ENCODE results near the gene CHPF2. TPM values are rescaled to one million over a fixed set of nuclear protein-coding genes. Genes with fewer than 3 reads are reported as not detected.

Gene CHPF2, protein sequence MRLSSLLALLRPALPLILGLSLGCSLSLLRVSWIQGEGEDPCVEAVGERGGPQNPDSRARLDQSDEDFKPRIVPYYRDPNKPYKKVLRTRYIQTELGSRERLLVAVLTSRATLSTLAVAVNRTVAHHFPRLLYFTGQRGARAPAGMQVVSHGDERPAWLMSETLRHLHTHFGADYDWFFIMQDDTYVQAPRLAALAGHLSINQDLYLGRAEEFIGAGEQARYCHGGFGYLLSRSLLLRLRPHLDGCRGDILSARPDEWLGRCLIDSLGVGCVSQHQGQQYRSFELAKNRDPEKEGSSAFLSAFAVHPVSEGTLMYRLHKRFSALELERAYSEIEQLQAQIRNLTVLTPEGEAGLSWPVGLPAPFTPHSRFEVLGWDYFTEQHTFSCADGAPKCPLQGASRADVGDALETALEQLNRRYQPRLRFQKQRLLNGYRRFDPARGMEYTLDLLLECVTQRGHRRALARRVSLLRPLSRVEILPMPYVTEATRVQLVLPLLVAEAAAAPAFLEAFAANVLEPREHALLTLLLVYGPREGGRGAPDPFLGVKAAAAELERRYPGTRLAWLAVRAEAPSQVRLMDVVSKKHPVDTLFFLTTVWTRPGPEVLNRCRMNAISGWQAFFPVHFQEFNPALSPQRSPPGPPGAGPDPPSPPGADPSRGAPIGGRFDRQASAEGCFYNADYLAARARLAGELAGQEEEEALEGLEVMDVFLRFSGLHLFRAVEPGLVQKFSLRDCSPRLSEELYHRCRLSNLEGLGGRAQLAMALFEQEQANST
- polyA plus RNA-seq (ENCODE audit: insufficient read length in 3 of 3) = 10 to 100 TPM; 20.3 to 28.1 (median 25.9) TPM
- long read RNA-seq, donor 1, partial matches to known transcripts = 0 of 1 reads
- long read RNA-seq, donor 1, other reads (novel, unspliced or antisense) = 0 of 1 reads
- long read RNA-seq, donor 2, partial matches to known transcripts = 0 of 1 reads
- long read RNA-seq, donor 2, other reads (novel, unspliced or antisense) = 0 of 1 reads
- long read RNA-seq, donor 3, partial matches to known transcripts = 0 of 3 reads
- long read RNA-seq, donor 3, other reads (novel, unspliced or antisense) = 0 of 3 reads
- long read RNA-seq, donor 4, partial matches to known transcripts = 5 of 7 reads
- long read RNA-seq, donor 4, other reads (novel, unspliced or antisense) = 0 of 7 reads
- long read RNA-seq, donor 5 = 0 reads
- long read RNA-seq, donor 6, partial matches to known transcripts = 0 of 4 reads
- long read RNA-seq, donor 6, other reads (novel, unspliced or antisense) = 0 of 4 reads
- long read RNA-seq, donor 7, partial matches to known transcripts = 0 of 1 reads
- long read RNA-seq, donor 7, other reads (novel, unspliced or antisense) = 0 of 1 reads
- long read RNA-seq, donor 8 = 0 reads
- long read RNA-seq, donor 9, partial matches to known transcripts = 0 of 2 reads
- long read RNA-seq, donor 9, other reads (novel, unspliced or antisense) = 0 of 2 reads
- long read RNA-seq, donor 10, partial matches to known transcripts = 0 of 3 reads
- long read RNA-seq, donor 10, other reads (novel, unspliced or antisense) = 0 of 3 reads
- long read RNA-seq, donor 11, partial matches to known transcripts = 0 of 4 reads
- long read RNA-seq, donor 11, other reads (novel, unspliced or antisense) = 0 of 4 reads
- long read RNA-seq, donor 12 = 0 reads
- long read RNA-seq, donor 13 = 0 reads
- long read RNA-seq, donor 14, transcript CHPF2-201 (4 exons, 3,978 nt) = major isoform, 6 of 7 reads
- long read RNA-seq, donor 14, partial matches to known transcripts = 0 of 7 reads
- long read RNA-seq, donor 14, other reads (novel, unspliced or antisense) = 0 of 7 reads
- long read RNA-seq, donor 15, partial matches to known transcripts = 0 of 1 reads
- long read RNA-seq, donor 15, other reads (novel, unspliced or antisense) = 0 of 1 reads
- long read RNA-seq, donor 16, transcript CHPF2-201 (4 exons, 3,978 nt) = major isoform, 10 of 18 reads
- long read RNA-seq, donor 16, partial matches to known transcripts = 8 of 18 reads
- long read RNA-seq, donor 16, other reads (novel, unspliced or antisense) = 0 of 18 reads

DNA sequence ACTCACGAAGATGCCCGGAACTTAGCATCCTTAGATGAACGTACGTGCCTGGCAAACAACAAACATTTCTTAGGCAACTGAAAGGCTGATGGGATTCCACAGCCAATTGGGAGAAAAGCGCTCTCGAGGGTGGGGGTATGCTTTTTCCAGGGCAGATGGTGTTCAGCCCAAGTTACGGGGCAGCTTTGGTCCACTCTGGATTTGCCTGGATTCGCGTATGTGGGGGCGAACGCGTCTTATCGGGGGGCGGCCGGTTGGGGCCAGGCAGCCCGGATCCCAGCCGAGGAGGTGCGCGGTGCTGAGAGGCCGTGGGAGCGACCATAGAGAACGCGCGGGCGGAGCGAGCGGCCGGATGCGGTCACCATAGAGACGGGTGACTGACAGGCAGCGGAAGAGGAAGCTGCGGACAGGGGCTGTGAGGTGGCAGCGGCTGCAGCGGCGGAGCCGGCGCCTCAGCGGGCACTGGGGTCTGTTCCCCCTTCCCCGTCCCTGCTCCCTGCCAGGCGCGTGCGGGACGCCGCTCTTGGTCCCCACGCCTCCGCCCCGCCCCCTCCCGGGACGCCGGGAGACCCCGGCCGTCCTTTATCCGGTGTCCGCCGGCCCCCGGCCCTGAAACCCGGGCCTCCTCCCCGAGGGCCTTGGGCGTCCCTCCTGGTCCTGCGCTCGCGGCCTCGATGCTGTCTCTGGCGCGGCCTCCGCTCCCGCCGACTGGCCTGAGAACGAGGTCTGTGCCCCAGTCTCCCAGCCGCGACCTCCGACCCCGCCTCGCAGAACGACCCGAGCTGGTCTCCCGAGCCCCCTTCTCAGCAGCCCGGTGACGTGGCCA is at the start of gene CHPF2:
CHPF2 (plus strand) TSS at position 393 of the 826 bp plus-strand sequence. CDS start 1,529 bp downstream, outside the sequence.
- DNase-seq (ENCODE audit: extremely low read depth in 1 of 11, low read depth in 9 of 11, low spot score in 4 of 11) = peak in 7 of 11 donors; percentile 77 to 86 (median 79)

DNA sequence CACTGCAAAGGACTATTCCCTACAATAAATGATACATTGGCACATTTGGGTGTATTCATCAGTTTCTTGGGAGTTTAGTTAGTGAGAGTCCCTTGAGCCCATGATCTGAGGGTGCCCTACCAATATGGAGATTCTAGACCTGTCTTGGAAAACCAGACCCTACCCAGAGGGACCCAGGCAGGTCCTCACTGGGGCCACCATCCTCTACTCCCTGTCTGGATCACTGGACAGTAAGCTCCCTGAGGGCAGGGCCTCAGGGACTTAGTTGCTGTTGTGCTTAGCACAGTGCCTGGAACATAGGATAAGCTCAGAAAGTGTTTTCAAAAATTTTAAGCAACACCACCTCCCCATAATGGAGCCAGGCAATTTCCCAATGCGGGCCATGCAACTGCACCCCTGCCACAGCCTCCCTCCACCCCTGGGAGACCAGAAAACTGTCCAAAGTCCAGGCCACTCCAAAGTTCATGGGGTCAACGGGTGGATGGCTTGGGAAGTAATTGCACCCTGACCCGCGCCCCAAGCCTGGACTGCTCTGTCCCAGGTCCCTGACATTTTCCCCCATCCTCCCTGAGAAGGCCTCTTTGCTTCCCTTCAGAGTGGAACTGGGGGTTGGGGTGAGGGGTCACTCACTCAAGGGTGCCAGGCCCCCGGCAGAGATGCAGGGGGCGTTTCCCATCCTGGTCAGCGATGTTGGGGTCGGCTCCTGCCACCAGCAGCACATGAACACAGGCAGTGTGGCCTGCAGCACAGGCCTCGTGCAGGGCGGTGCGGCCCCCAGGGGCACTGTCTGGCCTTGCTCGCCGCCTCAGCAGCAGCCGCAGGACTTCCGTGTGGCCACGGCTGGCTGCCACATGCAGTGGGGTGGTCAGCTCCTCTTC is 46.3 kb upstream of the CHPF2 start:
- no peak for DNase-seq (ENCODE audit: extremely low read depth in 1 of 11, low read depth in 9 of 11, low spot score in 4 of 11)

DNA sequence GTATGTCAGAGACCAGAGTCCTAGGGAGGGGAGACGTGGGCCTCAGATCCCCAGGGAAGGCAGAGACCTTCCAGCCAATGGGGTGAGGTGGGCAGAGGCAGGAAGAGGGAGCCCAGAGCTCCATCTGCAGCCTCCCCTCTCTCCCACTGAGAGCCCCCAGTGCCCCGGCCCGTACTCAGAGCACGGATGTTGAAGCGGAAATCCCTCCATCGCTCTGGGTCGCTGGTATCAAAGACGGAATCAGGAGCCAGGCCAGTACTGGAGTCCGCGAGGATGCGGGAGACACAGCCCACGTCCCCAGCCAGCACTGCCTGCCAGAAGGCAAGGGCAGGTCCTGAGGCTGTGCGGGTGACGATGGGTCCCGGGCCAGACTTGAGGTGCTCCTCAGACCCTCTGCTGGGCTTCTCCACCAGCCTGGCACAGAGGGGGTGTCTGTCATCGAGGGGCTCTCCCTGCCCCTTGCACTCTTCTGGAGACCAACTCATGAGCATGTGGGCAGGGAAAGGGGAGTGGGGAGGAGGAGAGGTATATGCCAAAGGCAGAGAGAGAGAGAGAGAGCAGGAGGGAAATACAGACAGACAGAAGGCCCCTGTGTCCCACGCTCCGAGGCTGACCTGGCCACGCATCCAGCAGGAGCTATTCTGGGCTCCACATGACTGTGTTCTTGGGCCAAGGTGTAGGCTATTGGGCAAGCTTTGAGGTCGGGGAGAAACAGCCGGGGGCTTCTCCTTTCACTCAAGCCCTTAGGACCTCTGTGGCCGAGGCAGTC is 45.5 kb upstream of the CHPF2 start, which contains the start of gene ASB10:
ASB10 (minus strand) TSS at position 611 of the 769 bp plus-strand sequence; CDS start at position 491, 120 bp downstream.
- DNase-seq (ENCODE audit: extremely low read depth in 1 of 11, low read depth in 9 of 11, low spot score in 4 of 11) = no peak

DNA sequence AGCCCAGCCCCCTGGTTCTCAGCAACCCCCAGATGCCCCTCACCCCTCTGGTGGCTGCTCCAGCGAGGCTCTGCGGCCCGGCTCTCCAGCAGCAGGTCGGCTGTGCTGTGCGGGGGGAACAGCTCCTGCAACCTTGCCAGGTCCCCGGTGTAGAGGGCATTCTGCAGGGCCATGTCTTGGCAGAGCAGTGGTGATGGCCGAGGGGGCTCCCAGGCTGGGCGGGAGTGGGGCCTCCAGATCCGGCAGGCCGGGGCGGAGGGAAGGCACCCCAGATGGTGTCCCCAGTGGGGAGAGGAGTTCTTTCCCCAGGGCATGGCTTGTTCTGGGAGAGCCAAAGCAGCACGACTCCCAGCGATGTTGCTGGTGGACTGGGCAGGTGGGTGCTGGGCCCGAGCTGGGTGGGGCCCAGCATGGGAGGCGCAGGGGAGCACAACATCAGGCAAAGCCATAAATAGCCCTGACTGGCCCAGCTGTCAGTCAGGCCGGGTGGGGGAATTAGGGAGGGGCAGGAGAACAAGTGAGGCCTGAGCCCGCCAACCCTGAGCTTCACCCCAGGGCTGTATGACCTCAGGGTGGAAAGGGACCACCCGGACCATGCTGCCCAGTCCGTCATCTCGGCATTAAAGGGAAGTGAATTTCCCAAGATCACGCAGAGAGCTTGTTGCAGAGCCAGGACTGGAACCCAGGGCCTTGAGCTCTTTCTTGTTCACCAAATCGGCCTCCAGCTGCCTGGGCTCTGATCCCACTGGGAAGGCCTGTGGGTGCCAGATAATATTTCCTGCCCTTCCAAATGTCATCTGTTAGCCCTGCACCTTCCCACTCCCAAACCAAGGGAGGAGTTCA is 44.7 kb upstream of the CHPF2 start:
- DNase-seq (ENCODE audit: extremely low read depth in 1 of 11, low read depth in 9 of 11, low spot score in 4 of 11) = no peak

DNA sequence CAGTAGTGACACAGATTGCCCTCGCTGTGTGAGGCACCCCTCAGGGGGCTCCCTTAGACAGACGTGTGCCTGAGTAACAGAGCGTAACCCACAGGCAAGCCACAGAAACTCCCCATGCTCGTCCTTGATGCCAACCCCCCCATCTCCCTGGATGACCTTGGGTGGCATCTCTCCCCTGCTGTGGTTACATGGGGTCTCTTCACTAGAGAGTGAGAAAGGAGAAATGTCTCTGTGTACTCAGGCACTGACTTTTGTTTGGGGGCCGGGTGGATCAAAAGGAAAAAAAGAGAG is 44.1 kb upstream of the CHPF2 start:
- DNase-seq (ENCODE audit: extremely low read depth in 1 of 11, low read depth in 9 of 11, low spot score in 4 of 11) = no peak

DNA sequence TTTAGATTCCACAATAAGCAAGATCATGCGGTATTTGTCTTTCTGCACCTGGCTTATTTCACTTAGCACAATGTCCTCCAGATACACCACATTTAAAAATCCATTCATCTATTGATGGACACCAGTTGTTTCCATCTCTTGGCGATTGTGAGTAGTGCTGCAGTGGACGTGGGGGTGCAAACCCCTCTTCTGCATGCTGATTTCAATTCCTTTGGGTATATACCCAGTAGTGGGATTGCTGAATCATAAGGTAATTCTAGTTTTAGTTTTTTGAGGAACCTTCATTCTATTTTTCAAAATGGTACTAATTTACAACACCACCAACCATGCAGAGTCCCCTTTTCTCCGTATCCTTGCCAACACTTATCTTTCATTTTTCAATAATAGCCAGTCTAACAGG is 43.2 kb upstream of the CHPF2 start:
- DNase-seq (ENCODE audit: extremely low read depth in 1 of 11, low read depth in 9 of 11, low spot score in 4 of 11) = no peak

DNA sequence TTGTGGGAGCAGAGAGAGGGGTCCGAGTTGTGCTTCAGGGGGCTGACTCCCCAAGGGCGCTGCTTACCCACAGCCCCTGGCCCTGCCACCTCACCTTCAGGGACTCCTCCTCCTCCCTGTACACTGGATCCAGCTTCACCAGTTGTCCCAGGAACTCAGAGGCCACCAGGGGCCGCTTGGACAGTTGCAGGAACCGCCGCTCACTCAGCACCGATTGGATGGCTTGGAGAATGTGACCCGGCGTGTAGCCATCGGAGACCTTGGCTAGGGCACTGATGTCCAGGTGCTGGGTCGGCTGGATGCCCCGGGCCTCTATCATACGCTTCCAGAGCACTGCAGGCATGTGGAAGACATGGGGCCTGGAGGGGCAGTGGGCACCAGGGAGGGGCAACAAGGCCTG is 40.7 kb upstream of the CHPF2 start:
- no peak for DNase-seq (ENCODE audit: extremely low read depth in 1 of 11, low read depth in 9 of 11, low spot score in 4 of 11)

DNA sequence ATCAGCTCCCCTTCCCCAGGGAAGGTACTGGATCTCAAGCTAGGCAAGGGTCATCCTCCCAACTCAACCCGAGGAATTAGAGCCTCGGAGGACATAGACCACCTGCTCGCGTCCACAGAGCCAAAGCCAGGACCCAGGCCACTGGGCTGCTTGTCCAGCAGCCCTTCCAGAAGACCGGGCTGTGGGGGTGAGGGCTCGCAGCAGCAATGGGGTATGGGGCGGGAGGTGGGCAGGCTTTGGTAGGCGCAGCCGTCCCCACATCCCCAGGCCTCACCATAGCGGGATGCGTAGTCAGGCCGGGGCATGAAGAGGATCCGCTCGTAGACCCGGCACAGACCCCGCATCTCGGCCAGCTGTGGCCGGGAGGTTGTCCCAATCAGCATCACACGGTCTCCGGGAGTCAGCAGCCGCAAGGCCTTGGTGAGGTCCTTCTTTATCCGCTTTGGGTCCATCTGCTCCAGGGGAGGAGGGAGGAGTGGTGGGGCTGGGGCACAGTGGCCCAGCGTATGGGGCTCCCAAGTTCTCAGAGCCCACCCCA is 40.2 kb upstream of the CHPF2 start:
- DNase-seq (ENCODE audit: extremely low read depth in 1 of 11, low read depth in 9 of 11, low spot score in 4 of 11) = no peak

DNA sequence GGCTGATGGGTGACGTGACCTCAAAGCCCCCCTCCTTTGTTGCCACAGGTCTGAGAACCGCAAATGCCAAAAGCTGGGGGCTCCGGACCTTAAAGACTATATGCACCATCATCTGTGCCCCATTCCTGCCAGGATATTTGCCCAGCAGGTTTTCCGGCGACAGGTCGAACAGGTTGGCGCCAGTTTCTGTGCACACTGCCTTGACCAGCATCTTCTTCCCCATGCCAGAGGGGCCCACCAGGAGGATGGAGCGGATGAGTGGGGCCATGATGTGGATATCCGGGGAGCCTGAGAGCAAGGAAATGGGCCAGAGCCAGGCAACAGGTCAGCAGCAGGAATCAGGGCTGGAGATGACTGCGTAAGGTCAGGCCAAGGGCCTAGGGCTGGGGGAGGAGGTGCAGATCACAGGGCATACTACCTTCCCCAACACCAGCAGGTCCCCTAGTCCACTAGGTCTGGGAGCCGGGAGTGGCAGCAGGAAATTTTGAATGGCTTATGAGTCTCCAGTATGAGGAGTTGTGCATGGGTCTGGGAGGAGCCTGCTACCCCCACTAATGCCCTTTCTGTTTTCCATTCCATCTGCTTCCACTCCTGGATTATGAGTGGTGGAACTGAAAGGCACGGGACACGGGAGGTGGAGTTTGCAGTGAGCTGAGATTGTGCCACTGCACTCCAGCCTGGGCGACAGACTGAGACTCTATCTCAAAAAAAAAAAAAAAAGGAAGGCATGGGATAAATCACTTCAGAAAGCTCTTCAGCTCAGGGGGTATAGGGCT is 38.9 kb upstream of the CHPF2 start:
- DNase-seq (ENCODE audit: extremely low read depth in 1 of 11, low read depth in 9 of 11, low spot score in 4 of 11) = no peak

DNA sequence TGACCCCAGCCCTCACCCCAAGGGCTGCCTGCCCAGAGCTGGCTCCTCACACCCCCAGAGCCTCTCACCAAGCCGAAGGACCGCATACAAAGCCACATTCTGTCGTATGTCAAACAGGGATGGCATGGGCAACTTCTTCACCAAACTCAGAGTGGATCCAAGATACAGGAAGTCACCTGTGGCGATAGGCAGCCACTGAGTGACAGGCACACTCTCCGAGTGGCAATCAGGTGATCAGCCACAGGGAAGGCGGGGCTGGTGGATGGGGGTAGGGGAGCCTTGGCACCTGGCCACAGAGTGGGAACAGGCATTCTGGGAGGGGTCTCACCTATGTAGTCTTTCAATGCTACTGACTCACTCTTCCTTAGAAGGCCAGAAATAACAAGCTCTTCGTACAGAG is 38.1 kb upstream of the CHPF2 start:
- DNase-seq (ENCODE audit: extremely low read depth in 1 of 11, low read depth in 9 of 11, low spot score in 4 of 11) = no peak

DNA sequence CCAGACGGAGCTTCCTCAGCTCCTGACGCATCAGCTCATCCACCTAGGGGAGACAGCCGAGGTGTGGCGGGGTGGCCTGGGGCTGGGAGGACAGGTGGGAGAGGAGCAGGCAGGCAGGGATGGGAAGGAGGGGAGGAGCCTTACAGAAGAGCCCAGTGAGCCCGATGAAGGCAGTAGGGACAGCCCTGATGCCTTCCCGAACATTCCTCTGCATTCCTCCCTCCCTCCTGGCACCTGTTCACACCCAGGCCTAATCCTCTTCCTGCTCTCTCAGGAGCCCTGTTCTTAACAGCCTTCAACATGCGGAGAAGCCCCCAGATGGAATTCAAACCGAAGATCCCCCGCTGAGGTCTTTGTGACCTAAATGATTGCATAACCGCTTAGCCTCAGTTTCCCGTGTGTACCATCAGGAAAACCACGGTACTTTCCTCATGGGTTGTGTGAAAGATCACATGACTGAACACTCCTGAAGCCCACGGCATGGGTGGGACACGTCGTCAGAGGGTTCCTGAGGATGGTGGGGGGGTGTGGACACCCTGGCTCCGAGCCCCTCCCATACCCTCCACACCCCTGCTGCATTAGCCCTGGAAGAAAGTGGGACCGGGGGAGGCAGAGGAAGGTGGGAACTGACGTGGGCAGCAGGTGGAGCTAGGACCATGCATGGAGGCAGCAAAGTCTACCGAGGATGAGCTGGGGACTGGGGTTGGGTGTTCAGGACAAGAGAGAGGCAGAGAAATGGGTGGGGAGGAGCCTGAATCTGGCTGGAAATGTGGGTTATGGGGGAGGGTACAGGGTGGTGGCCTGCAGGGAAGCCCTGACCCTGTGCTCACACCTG is 36.5 kb upstream of the CHPF2 start:
- DNase-seq (ENCODE audit: extremely low read depth in 1 of 11, low read depth in 9 of 11, low spot score in 4 of 11) = no peak

DNA sequence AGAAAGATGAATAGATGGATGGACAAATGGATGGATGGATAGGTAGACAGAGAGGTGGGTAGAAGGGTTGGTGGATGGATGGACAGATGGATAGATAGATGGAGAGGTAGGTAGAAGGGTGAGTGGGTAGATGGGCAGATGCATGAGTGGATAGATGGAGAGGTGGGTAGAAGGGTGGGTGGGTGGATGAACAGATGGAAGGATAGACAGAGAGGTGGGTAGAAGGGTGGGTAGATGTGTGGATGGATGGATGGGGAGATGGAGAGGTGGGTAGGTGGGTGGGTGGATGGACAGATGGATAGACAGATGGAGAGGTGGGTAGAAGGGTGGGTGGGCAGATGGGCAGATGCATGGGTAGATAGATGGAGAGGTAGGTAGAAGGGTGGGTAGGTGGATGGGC is 34.4 kb upstream of the CHPF2 start:
- no peak for DNase-seq (ENCODE audit: extremely low read depth in 1 of 11, low read depth in 9 of 11, low spot score in 4 of 11)
